Measurements from ENCODE around the gene SUN5. TPM values are rescaled to one million over a fixed set of nuclear protein-coding genes. Genes with fewer than 3 reads are reported as not detected.

Gene SUN5
- total and polyA plus RNA-seq, 8 donors = not detected

GRCh38 chr20:33014336-33015113 lies 10.3 kb upstream of the SUN5 start:
- no peak for ATAC-seq

GRCh38 chr20:33013701-33014326 lies 9.6 kb upstream of the SUN5 start:
- Histone ChIP-seq H3K4me3 (no peak overlapping the region), H3K36me3 (no peaks in the 10 kb centered on the region), H3K27ac (no peak overlapping the region), H3K4me1 (no peaks in the 10 kb centered on the region), H3K27me3 (peaks cover 0 to 4% (median 0%) of the 10 kb centered on the region in 4 donors), H3K9me3 (no peaks in the 10 kb centered on the region)
- ATAC-seq = no peak
- intact Hi-C loops (cut with DNase I) = no loop called here
- WGBS, 2 donors = 51 to 61% methylated on average over 12 of the region's 12 CpGs
- DNase-seq = no peak
- no peak for FAIRE-seq
- no peak for TF ChIP-seq CTCF (IDR thresholded peaks at IDR 0.05)

More at GRCh38 chr20:33014336-33015113, 10.3 kb upstream of the SUN5 start:
- TF ChIP-seq CTCF (IDR thresholded peaks at IDR 0.05) = no peak
- no peak overlapping the region for H3K4me3 ChIP-seq
- WGBS, 2 donors = 35% methylated on average over 16 of the region's 16 CpGs
- FAIRE-seq (no peak), DNase-seq (no peak)
- H3K27me3 ChIP-seq = peaks cover 0 to 4% (median 0%) of the 10 kb centered on the region in 4 donors
- no peak overlapping the region for H3K27ac ChIP-seq
- H3K4me1 ChIP-seq = no peaks in the 10 kb centered on the region
- intact Hi-C loops (cut with DNase I) = no loop called here
- no peaks in the 10 kb centered on the region for H3K36me3 ChIP-seq
- no peaks in the 10 kb centered on the region for H3K9me3 ChIP-seq

- no peak overlapping the region for H3K27ac ChIP-seq
- TF ChIP-seq CTCF (IDR thresholded peaks at IDR 0.05) = no peak
- FAIRE-seq (no peak), DNase-seq (no peak), ATAC-seq (no peak)
- H3K4me1 ChIP-seq = no peaks in the 10 kb centered on the region
- intact Hi-C loops (cut with DNase I) = no loop called here
- WGBS, 2 donors = 63 to 67% methylated on average over 15 of the region's 15 CpGs
- H3K4me3 ChIP-seq = no peak overlapping the region
- H3K27me3 ChIP-seq = peaks cover 0 to 4% (median 0%) of the 10 kb centered on the region in 4 donors
- H3K36me3 ChIP-seq = no peaks in the 10 kb centered on the region
- no peaks in the 10 kb centered on the region for H3K9me3 ChIP-seq
Observed at GRCh38 chr20:33012327-33013189, 8.3 kb upstream of the SUN5 start.

- TF ChIP-seq CTCF (IDR thresholded peaks at IDR 0.05) = no peak
- no peak for DNase-seq
- Histone ChIP-seq H3K27me3 (peaks cover 0 to 4% (median 0%) of the 10 kb centered on the region in 4 donors), H3K27ac (no peak overlapping the region), H3K9me3 (no peaks in the 10 kb centered on the region), H3K4me3 (no peak overlapping the region), H3K4me1 (no peaks in the 10 kb centered on the region), H3K36me3 (no peaks in the 10 kb centered on the region)
- 59 to 65% methylated on average over 8 of the region's 8 CpGs for WGBS, 2 donors
- no peak for FAIRE-seq
- no peak for ATAC-seq
- intact Hi-C loops (cut with DNase I) = no loop called here
Observed at GRCh38 chr20:33010674-33011449, 6.6 kb upstream of the SUN5 start.
